ENCODE results near the gene TRRAP. TPM values are rescaled to one million over a fixed set of nuclear protein-coding genes. Genes with fewer than 3 reads are reported as not detected.
A peak's percentile ranks its signal among the peaks of the same experiment; 100 is the strongest.
"Not testable (repeated sequence)": the region's sequence is repeated elsewhere in the genome, so short reads cannot be mapped to it uniquely, and the experiment has no call there.

The TRRAP gene
- total RNA-seq (10 to 100 TPM; 62.5 to 63.4 TPM), polyA plus RNA-seq (1 to 10 TPM; 2.6 to 5.9 (median 4.0) TPM), total RNA-seq (151 to 190 (median 174) reads per million in 6 experiments)

GRCh38 chr7:98878365-98879197, at the start of gene TRRAP:
TRRAP (plus strand) TSS chr7:98878532; CDS start chr7:98881151, 2,619 bp downstream.
- POLR2A ChIA-PET: interaction anchor here (0.6 to 2.9 kb wide), 8 partner anchors 41 to 1762 kb away, joined by 3 to 12 read pairs (median 4); partner anchors contain the start of genes SDHAF3 and TECPR1
- peaks cover 0 to 28% (median 15%) of the 10 kb centered on the region in 4 donors for H3K4me1 Mint-ChIP-seq
- DNase-seq (peak; percentile 57 to 85 (median 76)), ATAC-seq (peak; percentile 68 to 76)
- peak within 1 kb of the TSS; percentile 85 to 99 (median 94) for H3K4me3 Mint-ChIP-seq
- peaks cover 0 to 23% (median 5%) of the 10 kb centered on the region in 3 donors for H3K36me3 Mint-ChIP-seq
- peak within 1 kb of the TSS; percentile 88 to 97 (median 96) for H3K27ac Mint-ChIP-seq
- no peaks in the 10 kb centered on the region for H3K9me3 Mint-ChIP-seq
- H3K27me3 Mint-ChIP-seq: peaks cover 0 to 4% (median 0%) of the 10 kb centered on the region in 5 donors

GRCh38 chr7:98830972-98831548, 47.3 kb upstream of the TRRAP start:
- ATAC-seq (no peak), DNase-seq (no peak)
- H3K4me1 Mint-ChIP-seq: no peaks in the 10 kb centered on the region
- H3K9me3 Mint-ChIP-seq: no peaks in the 10 kb centered on the region
- H3K4me3 Mint-ChIP-seq: no peak overlapping the region
- POLR2A ChIA-PET: no interaction called here
- H3K36me3 Mint-ChIP-seq: no peaks in the 10 kb centered on the region
- H3K27me3 Mint-ChIP-seq: peaks cover 2 to 34% (median 9%) of the 10 kb centered on the region in 5 donors
- H3K27ac Mint-ChIP-seq: no peak overlapping the region

- DNase-seq (peak in 6 of 10 donors; percentile 1 to 28 (median 20)), ATAC-seq (no peak)
- H3K4me1 Mint-ChIP-seq: no peaks in the 10 kb centered on the region
- POLR2A ChIA-PET: no interaction called here
- no peaks in the 10 kb centered on the region for H3K9me3 Mint-ChIP-seq
- no peaks in the 10 kb centered on the region for H3K36me3 Mint-ChIP-seq
- H3K27ac Mint-ChIP-seq: no peak overlapping the region
- no peak overlapping the region for H3K4me3 Mint-ChIP-seq
- H3K27me3 Mint-ChIP-seq: peaks cover 2 to 33% (median 9%) of the 10 kb centered on the region in 5 donors
These were observed 46.6 kb upstream of the TRRAP start for GRCh38 chr7:98831641-98832221.

DNA sequence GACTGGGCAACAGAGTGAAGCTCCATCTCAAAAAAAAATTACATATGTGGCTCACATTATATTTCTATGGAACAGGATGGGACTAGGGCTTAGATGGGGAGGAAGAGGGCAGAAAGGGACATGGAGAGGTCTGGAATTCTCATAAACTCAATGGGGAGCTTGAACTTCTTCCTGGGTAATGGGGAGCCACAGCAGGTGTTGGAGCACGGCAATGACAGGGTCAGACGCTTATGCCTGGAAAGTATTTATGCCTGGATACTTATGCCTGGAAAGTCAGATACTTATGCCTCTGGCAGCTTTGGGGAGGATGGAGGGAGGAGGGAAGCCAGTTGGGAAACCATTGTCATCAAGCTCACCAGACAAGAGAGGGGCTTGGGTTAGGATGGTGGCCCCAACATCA, 45.3 kb upstream of the TRRAP start:
- H3K4me3 Mint-ChIP-seq: no peak overlapping the region
- POLR2A ChIA-PET: no interaction called here
- no peaks in the 10 kb centered on the region for H3K4me1 Mint-ChIP-seq
- no peaks in the 10 kb centered on the region for H3K36me3 Mint-ChIP-seq
- no peak for ATAC-seq
- H3K27me3 Mint-ChIP-seq: peaks cover 4 to 34% (median 11%) of the 10 kb centered on the region in 5 donors
- no peaks in the 10 kb centered on the region for H3K9me3 Mint-ChIP-seq
- H3K27ac Mint-ChIP-seq: peak overlapping the region in 2 of 10 donors; percentile 19 to 58
- DNase-seq: no peak

DNA sequence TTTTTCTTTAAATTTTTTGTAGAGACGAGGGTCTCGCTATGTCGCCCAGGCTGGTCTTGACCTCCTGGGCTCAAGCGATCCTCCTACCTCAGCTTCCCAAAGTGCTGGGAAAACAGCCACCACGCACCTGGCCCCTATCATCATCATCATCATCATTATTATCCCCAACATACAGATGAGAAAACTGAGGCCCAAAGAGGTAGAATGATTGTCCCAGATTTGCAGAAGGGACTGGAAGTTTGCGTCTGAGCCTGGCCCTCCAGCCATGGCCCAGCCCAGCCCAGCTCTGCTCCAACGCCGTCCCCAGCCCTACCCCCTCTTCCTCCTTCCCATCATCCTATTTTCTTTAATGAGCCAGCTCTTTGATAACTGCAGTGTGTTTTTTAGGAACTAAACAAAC, 43.4 kb upstream of the TRRAP start:
- Mint-ChIP-seq H3K4me1 (no peaks in the 10 kb centered on the region), H3K27ac (no peak overlapping the region), H3K9me3 (no peaks in the 10 kb centered on the region), H3K4me3 (no peak overlapping the region), H3K36me3 (no peaks in the 10 kb centered on the region), H3K27me3 (peaks cover 6 to 32% (median 11%) of the 10 kb centered on the region in 5 donors)
- DNase-seq (no peak), ATAC-seq (no peak)
- POLR2A ChIA-PET: no interaction called here

GRCh38 chr7:98836811-98837629, 41.3 kb upstream of the TRRAP start:
- no peaks in the 10 kb centered on the region for H3K36me3 Mint-ChIP-seq
- peaks cover 4 to 32% (median 13%) of the 10 kb centered on the region in 5 donors for H3K27me3 Mint-ChIP-seq
- H3K9me3 Mint-ChIP-seq: no peaks in the 10 kb centered on the region
- peak in 1 of 10 donors; percentile 38 for DNase-seq
- no peak overlapping the region for H3K4me3 Mint-ChIP-seq
- peak overlapping the region in 1 of 10 donors; percentile 35 for H3K27ac Mint-ChIP-seq
- H3K4me1 Mint-ChIP-seq: peaks cover 2 to 6% (median 2%) of the 10 kb centered on the region in 4 donors
- POLR2A ChIA-PET: interaction anchor here (1.2 kb wide), 1 partner anchor 41 kb away, joined by 4 read pairs; the partner anchor contains the start of gene TRRAP
- no peak for ATAC-seq

GRCh38 chr7:98837630-98837972, 40.7 kb upstream of the TRRAP start:
- ATAC-seq: no peak
- Mint-ChIP-seq H3K27ac (no peak overlapping the region), H3K27me3 (peaks cover 4 to 32% (median 13%) of the 10 kb centered on the region in 5 donors), H3K36me3 (no peaks in the 10 kb centered on the region), H3K9me3 (no peaks in the 10 kb centered on the region), H3K4me1 (peaks cover 2 to 6% (median 2%) of the 10 kb centered on the region in 4 donors), H3K4me3 (no peak overlapping the region)
- DNase-seq: no peak
- POLR2A ChIA-PET: interaction anchor here (0.6 to 1.2 kb wide), 2 partner anchors 9 to 41 kb away, joined by 4 to 5 read pairs; partner anchors contain the start of gene TRRAP

GRCh38 chr7:98840096-98840495, 38.2 kb upstream of the TRRAP start:
- Mint-ChIP-seq H3K4me3 (no peak overlapping the region), H3K36me3 (no peaks in the 10 kb centered on the region), H3K9me3 (no peaks in the 10 kb centered on the region), H3K27ac (no peak overlapping the region), H3K27me3 (peaks cover 4 to 26% (median 16%) of the 10 kb centered on the region in 5 donors), H3K4me1 (peaks cover 2 to 6% (median 2%) of the 10 kb centered on the region in 4 donors)
- ATAC-seq: no peak
- peak in 1 of 10 donors; percentile 37 for DNase-seq
- POLR2A ChIA-PET: no interaction called here

- Mint-ChIP-seq H3K4me1 (peaks cover 2 to 6% (median 2%) of the 10 kb centered on the region in 4 donors), H3K9me3 (no peaks in the 10 kb centered on the region), H3K27ac (no peak overlapping the region), H3K27me3 (peaks cover 4 to 26% (median 16%) of the 10 kb centered on the region in 5 donors), H3K36me3 (no peaks in the 10 kb centered on the region), H3K4me3 (no peak overlapping the region)
- POLR2A ChIA-PET: no interaction called here
- DNase-seq (peak in 1 of 10 donors; percentile 10), ATAC-seq (no peak)
These were observed 37.6 kb upstream of the TRRAP start for GRCh38 chr7:98840722-98841121.

DNA sequence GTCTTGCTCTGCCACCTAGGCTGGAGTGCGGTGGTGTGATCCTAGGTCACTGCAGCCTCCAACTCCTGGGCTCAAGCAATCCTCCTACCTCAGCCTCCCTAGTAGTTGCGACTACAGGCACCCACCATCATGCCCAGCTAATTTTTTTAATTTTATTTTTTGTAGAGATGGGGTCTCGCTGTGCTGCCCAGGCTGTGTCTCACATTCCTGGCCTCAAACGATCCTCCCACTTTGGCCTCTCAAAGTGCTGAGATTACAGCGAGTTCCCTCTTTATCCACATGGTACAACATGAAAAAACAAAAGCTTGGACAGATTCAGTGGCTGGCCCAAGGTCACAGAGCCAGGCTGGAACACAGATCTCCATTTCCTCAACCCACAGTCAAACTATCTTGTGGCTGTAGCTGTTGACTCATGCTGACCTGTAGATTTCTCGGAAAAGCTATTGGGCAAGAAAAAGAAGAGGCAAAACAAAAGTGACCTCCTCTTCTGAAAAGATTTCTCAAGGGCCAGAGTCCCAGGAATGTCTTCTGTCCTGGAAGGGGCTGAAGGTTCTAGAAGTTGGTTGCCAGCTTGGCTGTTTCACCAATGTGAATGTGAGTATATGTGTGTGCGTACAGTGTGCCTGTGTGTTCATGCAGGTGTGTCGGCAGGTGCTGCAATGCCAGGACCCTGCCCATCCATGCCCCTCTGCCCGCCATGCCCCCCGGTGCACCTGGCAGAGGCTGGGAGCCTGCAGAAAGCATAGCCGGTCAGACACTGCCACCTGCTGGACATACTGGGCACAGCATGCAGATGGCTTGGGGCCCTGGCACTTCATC, 36.9 kb upstream of the TRRAP start:
- Mint-ChIP-seq H3K4me3 (no peak overlapping the region), H3K27me3 (peaks cover 4 to 23% (median 16%) of the 10 kb centered on the region in 5 donors), H3K27ac (no peak overlapping the region), H3K36me3 (no peaks in the 10 kb centered on the region), H3K4me1 (peaks cover 2 to 6% (median 2%) of the 10 kb centered on the region in 4 donors), H3K9me3 (no peaks in the 10 kb centered on the region)
- POLR2A ChIA-PET: interaction anchor here (0.5 kb wide), 1 partner anchor 9 kb away, joined by 4 read pairs; no protein-coding TSS in a partner anchor
- peak; percentile 72 to 76 for ATAC-seq
- peak; percentile 33 to 80 (median 64) for DNase-seq

- POLR2A ChIA-PET, ATAC-seq: not testable (repeated sequence)
These were observed 35.8 kb upstream of the TRRAP start for GRCh38 chr7:98842552-98842951.

More at GRCh38 chr7:98842552-98842951, 35.8 kb upstream of the TRRAP start:
- H3K27ac Mint-ChIP-seq, DNase-seq, H3K4me3 Mint-ChIP-seq, H3K36me3 Mint-ChIP-seq, H3K9me3 Mint-ChIP-seq, H3K4me1 Mint-ChIP-seq: not testable (repeated sequence)
- H3K27me3 Mint-ChIP-seq: peaks cover 2 to 16% (median 10%) of the 10 kb centered on the region in 5 donors
